Ascending aorta (tissue), 2 donors: ENCODE results near the gene NCOA4. TPM values are rescaled to one million over a fixed set of nuclear protein-coding genes. Genes with fewer than 3 reads are reported as not detected.

Source experiments
- DNase-seq, 2 donors: peaks; one replicate each; pipeline ENCODE4 v3.0.0-alpha.2; 2019; ENCODE audit warnings: low spot score in 2 of 2
- H3K27ac ChIP-seq, 2 donors: fragments of 200-600 bp; sonication (generic); one replicate each; pipeline ENCODE4 v1.5.1; 2016 to 2017; ENCODE audit warnings: mild to moderate bottlenecking in 1 of 2
- H3K27me3 ChIP-seq: fragments of 200-600 bp; sonication (generic); one replicate; pipeline ENCODE4 v1.5.1; 2017
- H3K36me3 ChIP-seq, 2 donors: fragments of 200-600 bp; sonication (generic); one replicate each; pipeline ENCODE4 v1.5.1; 2016
- H3K4me1 ChIP-seq, 2 donors: fragments of 200-600 bp; sonication (generic); one replicate each; pipeline ENCODE4 v1.5.1; 2016 to 2017; ENCODE audit warnings: mild to moderate bottlenecking in 1 of 2
- H3K4me3 ChIP-seq, 2 donors: fragments of 200-600 bp; sonication (generic); one replicate each; pipeline ENCODE4 v1.5.1; 2016 to 2017; ENCODE audit warnings: mild to moderate bottlenecking in 1 of 2
- H3K9me3 ChIP-seq, 2 donors: fragments of 200-600 bp; sonication (generic); one replicate each; pipeline ENCODE4 v1.5.1; 2016
- intact Hi-C: fragments of 100-400 bp; cut with DNase I; formaldehyde crosslinking; loops from one replicate; pipeline ENCODE4 v1.15.1; 2023
- total RNA-seq: library from RNA; depleted of rRNA; stranded (reverse); fragments of >200 nt; gene quantifications from one replicate; pipeline ENCODE4 v1.1.0, GENCODE V29; 2016
- TF ChIP-seq, protein P1 (sequence below), 3 experiments: fragments of 200-600 bp in 2 of 3; fragments of 450-650 bp in 1 of 3; sonication (generic) in 2 of 3; IDR thresholded peaks; one replicate each; pipeline ENCODE4 v1.5.1; 2016 to 2019; ENCODE audit warnings: antibody characterized with exemption in 3 of 3, mild to moderate bottlenecking in 1 of 3, moderate library complexity in 1 of 3

The NCOA4 gene
- total RNA-seq, 1 donor from 2014 or later = 53.9 TPM

DNA sequence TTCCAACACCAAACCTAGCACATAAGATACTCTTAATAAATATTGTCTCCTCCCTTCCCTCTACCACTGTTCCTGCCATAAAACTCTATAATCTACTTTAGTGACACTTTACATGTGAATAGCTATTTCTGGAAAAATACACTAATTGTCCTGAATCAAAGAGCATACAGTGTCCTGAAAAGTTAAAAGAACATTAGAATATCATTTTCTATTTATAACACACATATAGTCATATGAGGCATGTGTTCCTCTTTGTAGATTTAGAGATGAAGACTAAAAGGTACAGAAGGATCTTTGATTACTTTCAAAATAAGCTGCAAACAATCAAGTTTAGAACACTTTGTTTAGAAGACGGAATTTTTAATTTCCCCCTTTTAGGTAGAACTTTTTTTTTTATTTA is 13.6 kb downstream of the NCOA4 start:
- TF ChIP-seq, protein P1, sequence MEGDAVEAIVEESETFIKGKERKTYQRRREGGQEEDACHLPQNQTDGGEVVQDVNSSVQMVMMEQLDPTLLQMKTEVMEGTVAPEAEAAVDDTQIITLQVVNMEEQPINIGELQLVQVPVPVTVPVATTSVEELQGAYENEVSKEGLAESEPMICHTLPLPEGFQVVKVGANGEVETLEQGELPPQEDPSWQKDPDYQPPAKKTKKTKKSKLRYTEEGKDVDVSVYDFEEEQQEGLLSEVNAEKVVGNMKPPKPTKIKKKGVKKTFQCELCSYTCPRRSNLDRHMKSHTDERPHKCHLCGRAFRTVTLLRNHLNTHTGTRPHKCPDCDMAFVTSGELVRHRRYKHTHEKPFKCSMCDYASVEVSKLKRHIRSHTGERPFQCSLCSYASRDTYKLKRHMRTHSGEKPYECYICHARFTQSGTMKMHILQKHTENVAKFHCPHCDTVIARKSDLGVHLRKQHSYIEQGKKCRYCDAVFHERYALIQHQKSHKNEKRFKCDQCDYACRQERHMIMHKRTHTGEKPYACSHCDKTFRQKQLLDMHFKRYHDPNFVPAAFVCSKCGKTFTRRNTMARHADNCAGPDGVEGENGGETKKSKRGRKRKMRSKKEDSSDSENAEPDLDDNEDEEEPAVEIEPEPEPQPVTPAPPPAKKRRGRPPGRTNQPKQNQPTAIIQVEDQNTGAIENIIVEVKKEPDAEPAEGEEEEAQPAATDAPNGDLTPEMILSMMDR (IDR thresholded peaks at IDR 0.05) = no peak
- Histone ChIP-seq H3K9me3 (no peaks in the 10 kb centered on the region), H3K4me1 (peaks cover 3 to 10% of the 10 kb centered on the region in 2 donors), H3K27me3 (no peaks in the 10 kb centered on the region), H3K4me3 (no peak overlapping the region), H3K27ac (no peak overlapping the region), H3K36me3 (peaks cover 30 to 45% of the 10 kb centered on the region in 2 donors)
- intact Hi-C loops = no loop called here
- DNase-seq = no peak

DNA sequence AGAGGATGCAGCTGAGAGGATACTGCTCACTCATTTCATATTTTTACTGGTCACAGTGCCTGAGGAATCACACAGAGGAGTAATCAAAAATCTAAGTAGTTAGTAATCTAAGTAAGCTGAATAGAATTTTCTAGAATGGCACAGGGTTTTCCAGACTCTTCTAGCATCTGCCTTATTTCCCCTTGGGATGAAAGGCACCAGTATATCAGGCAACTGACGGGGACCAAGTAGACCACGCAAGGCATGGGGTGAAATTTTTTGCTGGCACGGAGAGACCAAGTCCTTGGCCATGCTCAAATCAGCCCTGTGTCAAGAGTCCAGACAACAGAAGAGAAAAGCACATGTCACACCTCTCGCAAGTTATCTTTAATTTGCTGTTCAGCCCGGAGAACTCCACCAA is 14.2 kb downstream of the NCOA4 start:
- Histone ChIP-seq H3K9me3 (no peaks in the 10 kb centered on the region), H3K4me3 (no peak overlapping the region), H3K36me3 (peaks cover 36 to 51% of the 10 kb centered on the region in 2 donors), H3K27me3 (no peaks in the 10 kb centered on the region), H3K27ac (no peak overlapping the region), H3K4me1 (peaks cover 3 to 10% of the 10 kb centered on the region in 2 donors)
- TF ChIP-seq, protein P1 (IDR thresholded peaks at IDR 0.05) = no peak
- intact Hi-C loops = no loop called here
- no peak for DNase-seq

DNA sequence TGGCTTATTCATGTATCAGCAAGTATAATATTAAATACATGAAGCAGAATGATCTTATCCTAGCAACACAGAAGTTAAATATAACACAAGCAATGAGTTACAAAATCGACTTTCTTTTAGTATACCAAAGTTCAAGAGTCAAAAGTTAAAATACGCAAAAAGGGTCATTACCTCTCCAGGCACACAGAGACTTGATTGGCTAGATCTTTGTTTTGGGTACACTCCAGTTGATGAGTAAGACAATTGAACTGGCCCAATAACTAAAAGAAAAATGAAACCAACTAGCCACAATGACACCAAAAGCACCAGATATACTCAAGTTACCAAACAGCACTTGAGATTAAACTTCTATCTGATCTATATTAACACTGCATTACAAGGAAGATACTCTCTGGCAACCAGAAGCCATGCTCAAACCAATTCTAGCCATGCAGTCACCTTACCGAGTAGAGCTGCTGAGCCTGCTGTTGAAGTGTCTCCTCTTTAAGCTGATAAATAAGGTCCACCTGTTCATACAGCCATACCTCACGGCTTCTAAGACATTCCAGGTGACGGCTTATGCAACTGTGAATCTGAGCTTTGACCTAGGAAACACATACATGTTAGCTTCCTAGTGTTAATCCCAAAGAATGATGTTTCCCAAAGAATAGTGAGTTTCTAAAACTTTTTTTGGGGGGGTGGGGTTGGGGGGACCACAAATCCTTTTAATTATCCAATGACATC is 15.6 kb downstream of the NCOA4 start:
- Histone ChIP-seq H3K9me3 (no peaks in the 10 kb centered on the region), H3K36me3 (peaks cover 49 to 64% of the 10 kb centered on the region in 2 donors)
- TF ChIP-seq, protein P1 (IDR thresholded peaks at IDR 0.05) = no peak

DNA sequence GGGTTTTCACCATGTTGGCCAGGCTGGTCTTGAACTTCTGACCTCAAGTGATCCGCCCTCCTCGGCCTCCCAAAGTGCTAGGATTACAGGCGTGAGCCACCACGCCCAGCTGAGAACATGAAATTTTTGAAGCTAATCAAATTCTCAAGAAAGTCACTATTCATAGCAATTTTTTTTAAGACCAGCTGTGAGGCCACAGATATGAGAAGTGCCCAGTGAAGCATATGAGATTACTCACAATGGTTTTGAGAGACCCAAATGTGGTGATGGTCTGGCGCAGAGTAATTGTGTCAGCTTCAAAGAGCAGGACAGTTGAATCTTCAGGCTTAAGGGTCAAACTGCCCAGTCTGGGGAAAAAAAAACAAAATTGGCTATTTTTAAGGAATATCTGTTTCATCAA is 16.2 kb downstream of the NCOA4 start:
- Histone ChIP-seq H3K4me3 (no peak overlapping the region), H3K27ac (no peak overlapping the region), H3K4me1 (peaks cover 0 to 7% of the 10 kb centered on the region in 2 donors), H3K27me3 (no peaks in the 10 kb centered on the region), H3K36me3 (peaks cover 55 to 71% of the 10 kb centered on the region in 2 donors), H3K9me3 (no peaks in the 10 kb centered on the region)
- DNase-seq = no peak
- TF ChIP-seq, protein P1 (IDR thresholded peaks at IDR 0.05) = no peak
- intact Hi-C loops = no loop called here

More for the DNA sequence above, 15.6 kb downstream of the NCOA4 start:
- Histone ChIP-seq H3K4me1 (peaks cover 3 to 10% of the 10 kb centered on the region in 2 donors), H3K4me3 (no peak overlapping the region), H3K27ac (no peak overlapping the region), H3K27me3 (no peaks in the 10 kb centered on the region)
- intact Hi-C loops = no loop called here
- DNase-seq = no peak

DNA sequence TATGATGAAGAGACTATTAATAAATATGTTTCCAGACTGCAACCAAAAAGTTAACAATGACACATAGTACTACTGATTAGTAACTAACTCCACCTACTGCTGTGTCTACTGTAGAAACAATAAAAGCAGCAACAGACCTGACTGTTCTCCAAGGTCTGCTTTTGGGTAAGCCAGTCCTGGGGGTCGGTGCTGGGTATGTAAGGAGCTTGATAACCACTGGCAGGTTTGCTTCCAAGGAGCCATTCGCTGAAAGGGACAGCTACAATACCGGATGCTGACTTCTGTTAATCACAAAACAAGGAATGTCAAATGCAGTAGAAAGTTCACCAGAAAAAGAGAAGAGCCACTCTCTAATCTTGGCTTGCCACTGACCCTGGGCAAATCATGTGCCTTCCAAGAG is 17.7 kb downstream of the NCOA4 start:
- intact Hi-C loops = no loop called here
- TF ChIP-seq, protein P1 (IDR thresholded peaks at IDR 0.05) = no peak
- Histone ChIP-seq H3K27ac (no peak overlapping the region), H3K9me3 (no peaks in the 10 kb centered on the region), H3K4me3 (no peak overlapping the region), H3K27me3 (no peaks in the 10 kb centered on the region), H3K36me3 (peaks cover 68 to 85% of the 10 kb centered on the region in 2 donors), H3K4me1 (no peaks in the 10 kb centered on the region)
- DNase-seq = no peak
